H9 (cell line): ENCODE results near the gene FXYD6. TPM values are rescaled to one million over a fixed set of nuclear protein-coding genes. Genes with fewer than 3 reads are reported as not detected.

ENCODE experiments used
- DNase-seq: peaks from one replicate; pipeline ENCODE4 v3.0.0-alpha.2; 2017
- H2AFZ ChIP-seq: one replicate; pipeline ENCODE4 v1.6.1; 2013; ENCODE audit warnings: mild to moderate bottlenecking, low read length, control low read depth, moderate library complexity
- H2AK5ac ChIP-seq: 2 replicates; pipeline ENCODE4 v1.6.1; 2013; ENCODE audit warnings: low read length, control low read depth, mixed read lengths; ENCODE audit not compliant: insufficient read length
- H2BK120ac ChIP-seq: one replicate; pipeline ENCODE4 v1.6.1; 2013; ENCODE audit warnings: low read depth, mild to moderate bottlenecking, low read length, control low read depth, inconsistent platforms; ENCODE audit not compliant: poor library complexity, severe bottlenecking
- H2BK12ac ChIP-seq: 2 replicates; pipeline ENCODE4 v1.6.1; 2013; ENCODE audit warnings: low read length, control low read depth, mixed read lengths, low read depth; ENCODE audit not compliant: insufficient read length
- H2BK15ac ChIP-seq: 2 replicates; pipeline ENCODE4 v1.6.1; 2013; ENCODE audit warnings: low read depth, low read length, control low read depth
- H2BK20ac ChIP-seq: one replicate; pipeline ENCODE4 v1.6.1; 2013; ENCODE audit warnings: low read depth, mild to moderate bottlenecking, low read length, control low read depth, inconsistent platforms; ENCODE audit not compliant: poor library complexity, severe bottlenecking
- H2BK5ac ChIP-seq: 2 replicates; pipeline ENCODE4 v1.6.1; 2013; ENCODE audit warnings: low read length, control low read depth, mixed read lengths; ENCODE audit not compliant: insufficient read length
- H3K14ac ChIP-seq: 2 replicates; pipeline ENCODE4 v1.6.1; 2013; ENCODE audit warnings: low read length, control low read depth; ENCODE audit not compliant: insufficient read depth
- H3K18ac ChIP-seq: 2 replicates; pipeline ENCODE4 v1.6.1; 2013; ENCODE audit warnings: low read depth, mild to moderate bottlenecking, mixed read lengths, low read length, control low read depth; ENCODE audit not compliant: insufficient read length
- H3K23ac ChIP-seq: 2 replicates; pipeline ENCODE4 v1.6.1; 2013; ENCODE audit warnings: low read length, control low read depth, mixed read lengths, low read depth; ENCODE audit not compliant: insufficient read length
- H3K23me2 ChIP-seq: 2 replicates; pipeline ENCODE4 v1.6.1; 2013; ENCODE audit warnings: low read depth, mild to moderate bottlenecking, mixed read lengths, low read length, control low read depth; ENCODE audit not compliant: insufficient read length, poor library complexity, severe bottlenecking
- H3K27ac ChIP-seq: 2 replicates; pipeline ENCODE4 v1.5.1; 2013; ENCODE audit warnings: low read length, control low read depth, mixed read lengths, low read depth; ENCODE audit not compliant: insufficient read length
- H3K27me3 ChIP-seq: 2 replicates; pipeline ENCODE4 v1.6.1; 2013; ENCODE audit warnings: low read length, control low read depth, inconsistent platforms; ENCODE audit not compliant: insufficient read depth
- H3K4ac ChIP-seq: 2 replicates; pipeline ENCODE4 v1.6.1; 2013; ENCODE audit warnings: low read depth, mild to moderate bottlenecking, control low read depth, inconsistent platforms, low read length, moderate library complexity
- H3K4me1 ChIP-seq: 2 replicates; pipeline ENCODE4 v1.6.1; 2013; ENCODE audit warnings: low read length, control low read depth, inconsistent platforms; ENCODE audit not compliant: insufficient read depth
- H3K4me2 ChIP-seq: 2 replicates; pipeline ENCODE4 v1.6.1; 2013; ENCODE audit warnings: low read length, control low read depth, mixed read lengths; ENCODE audit not compliant: insufficient read length, insufficient read depth
- H3K56ac ChIP-seq: 2 replicates; pipeline ENCODE4 v1.6.1; 2013; ENCODE audit warnings: low read depth, mild to moderate bottlenecking, mixed read lengths, low read length, control low read depth; ENCODE audit not compliant: insufficient read length
- H3K79me1 ChIP-seq: 2 replicates; pipeline ENCODE4 v1.6.1; 2013; ENCODE audit warnings: low read depth, mild to moderate bottlenecking, moderate library complexity, low read length, control low read depth, inconsistent platforms; ENCODE audit not compliant: insufficient read depth, poor library complexity, severe bottlenecking
- H3K79me2 ChIP-seq: 2 replicates; pipeline ENCODE4 v1.6.1; 2013; ENCODE audit warnings: low read length, control low read depth, inconsistent platforms; ENCODE audit not compliant: insufficient read depth
- H3K9ac ChIP-seq: 2 replicates; pipeline ENCODE4 v1.6.1; 2013; ENCODE audit warnings: low read length, control low read depth, mixed read lengths; ENCODE audit not compliant: insufficient read length; ENCODE audit errors: extremely low read depth
- H3K9me3 ChIP-seq: one replicate; pipeline ENCODE4 v1.6.1; 2013; ENCODE audit warnings: low read depth, low read length, inconsistent platforms; ENCODE audit not compliant: control insufficient read depth
- H3T11ph ChIP-seq: one replicate; pipeline ENCODE4 v1.6.1; 2013; ENCODE audit warnings: mild to moderate bottlenecking, low read length, control low read depth, inconsistent platforms
- H4K20me1 ChIP-seq: one replicate; pipeline ENCODE4 v1.6.1; 2013; ENCODE audit not compliant: control insufficient read depth, insufficient read length, insufficient read depth
- H4K5ac ChIP-seq: 2 replicates; pipeline ENCODE4 v1.6.1; 2013; ENCODE audit warnings: low read depth, mild to moderate bottlenecking, mixed read lengths, low read length, control low read depth; ENCODE audit not compliant: insufficient read length
- H4K8ac ChIP-seq: replicated peaks from 2 replicates; pipeline ENCODE4 v1.6.1; 2013; ENCODE audit warnings: low read length, control low read depth, mixed read lengths, low read depth; ENCODE audit not compliant: insufficient read length
- H4K91ac ChIP-seq: 2 replicates; pipeline ENCODE4 v1.6.1; 2013; ENCODE audit warnings: low read depth, mild to moderate bottlenecking, moderate library complexity, mixed read lengths, low read length, control low read depth; ENCODE audit not compliant: insufficient read length
- H3K27ac Mint-ChIP-seq, 3 experiments: 2 replicates in 2 of 3; 3 replicates in 1 of 3; pipeline ENCODE4 v1.8.0; 2020 to 2021; ENCODE audit warnings: mixed read lengths in 3 of 3, mild to moderate bottlenecking in 1 of 3, moderate library complexity in 1 of 3
- H3K27me3 Mint-ChIP-seq: 2 replicates; pipeline ENCODE4 v1.8.0; 2021; ENCODE audit warnings: low read depth, mild to moderate bottlenecking, moderate library complexity, mixed read lengths
- H3K36me3 Mint-ChIP-seq, 3 experiments: 2 replicates in 2 of 3; 3 replicates in 1 of 3; pipeline ENCODE4 v1.8.0; 2020 to 2021; ENCODE audit warnings: low read depth in 3 of 3, mixed read lengths in 3 of 3; ENCODE audit not compliant: insufficient read depth in 1 of 3
- H3K4me1 Mint-ChIP-seq, 2 experiments: 2 replicates each; pipeline ENCODE4 v1.8.0; 2020; ENCODE audit warnings: mixed read lengths in 2 of 2
- H3K4me3 Mint-ChIP-seq, 2 experiments: 2 replicates in 1 of 2; 3 replicates in 1 of 2; pipeline ENCODE4 v1.8.0; 2020 to 2021; ENCODE audit warnings: mild to moderate bottlenecking in 2 of 2, mixed read lengths in 2 of 2, moderate library complexity in 1 of 2
- H3K9me3 Mint-ChIP-seq, 2 experiments: 2 replicates in 1 of 2; 3 replicates in 1 of 2; pipeline ENCODE4 v1.8.0; 2020; ENCODE audit warnings: mild to moderate bottlenecking in 2 of 2, mixed read lengths in 2 of 2, moderate library complexity in 1 of 2
- CTCF ChIP-seq: fragments of 200-600 bp; sonication (generic); conservative IDR thresholded peaks from 3 replicates; pipeline ENCODE4 v1.8.0; 2021; ENCODE audit warnings: antibody characterized with exemption, mild to moderate bottlenecking
- WGBS: extraction: QIAGEN DNeasy Blood & Tissue Kit; methylation state at CpG from one replicate; pipeline ENCODE4 v1.1.7; 2013; ENCODE audit warnings: missing lambda C conversion rate, low lambda C conversion rate, mixed read lengths; ENCODE audit not compliant: insufficient read length; ENCODE audit errors: extremely low coverage; 5-methylcytosine and 5-hydroxymethylcytosine counted together
- total RNA-seq: library from RNA; stranded (reverse); gene quantifications from 2 replicates; pipeline ENCODE4 v1.2.1, GENCODE V29; 2021

Gene FXYD6
- total RNA-seq, 1 experiment from 2014 or later, result 18.3 TPM

- Mint-ChIP-seq H3K4me3 (no peak overlapping the region), H3K27ac (peak overlapping the region in 1 of 3 experiments; percentile 9; a peak in 1 of 7 replicates), H3K27me3 (peaks cover 3% of the 10 kb centered on the region), H3K9me3 (no peaks in the 10 kb centered on the region), H3K4me1 (peaks cover 15 to 20% of the 10 kb centered on the region in 2 experiments), H3K36me3 (peaks cover 0 to 10% (median 0%) of the 10 kb centered on the region in 3 experiments; a peak in 2 of 7 replicates)
- Histone ChIP-seq H3K27me3 (no peaks in the 10 kb centered on the region), H3K4me1 (no peaks in the 10 kb centered on the region), H3K9me3 (no peaks in the 10 kb centered on the region), H2AK5ac (no peak overlapping the region), H4K91ac (no peak overlapping the region), H3K79me1 (no peaks in the 10 kb centered on the region), H3K14ac (0 out of 2 replicates have a peak overlapping the region, but pooled peaks have one; percentile 68), H4K20me1 (peaks cover 2% of the 10 kb centered on the region), H2BK5ac (no peak overlapping the region), H2BK120ac (no peak overlapping the region), H3T11ph (no peak overlapping the region), H3K4ac (no peak overlapping the region), H2BK15ac (no peak overlapping the region), H3K79me2 (no peaks in the 10 kb centered on the region), H4K8ac (no peak overlapping the region), H3K9ac (no peak overlapping the region), H3K23ac (no peak overlapping the region), H3K4me2 (no peak overlapping the region), H3K56ac (no peak overlapping the region), H2BK12ac (no peak overlapping the region), H3K27ac (no peak overlapping the region), H3K18ac (no peak overlapping the region), H2BK20ac (no peak overlapping the region), H2AFZ (no peak overlapping the region), H3K23me2 (no peaks in the 10 kb centered on the region), H4K5ac (no peak overlapping the region)
- TF ChIP-seq CTCF, result no peak
- DNase-seq, result peak; percentile 22
- WGBS, result no CpG with 5 or more reads among the region's 8 CpGs
Observed at GRCh38 chr11:117837791-117838190, 38.7 kb downstream of the FXYD6 start.
